ENCODE data around the gene NPFFR2.

Gene NPFFR2

GRCh38 chr4:72171761-72172160 is 140.0 kb downstream of the NPFFR2 start:
- no peaks in the 10 kb centered on the region for H3K4me1 ChIP-seq
- no peaks in the 10 kb centered on the region for H3K27me3 ChIP-seq
- TF ChIP-seq, protein P1, sequence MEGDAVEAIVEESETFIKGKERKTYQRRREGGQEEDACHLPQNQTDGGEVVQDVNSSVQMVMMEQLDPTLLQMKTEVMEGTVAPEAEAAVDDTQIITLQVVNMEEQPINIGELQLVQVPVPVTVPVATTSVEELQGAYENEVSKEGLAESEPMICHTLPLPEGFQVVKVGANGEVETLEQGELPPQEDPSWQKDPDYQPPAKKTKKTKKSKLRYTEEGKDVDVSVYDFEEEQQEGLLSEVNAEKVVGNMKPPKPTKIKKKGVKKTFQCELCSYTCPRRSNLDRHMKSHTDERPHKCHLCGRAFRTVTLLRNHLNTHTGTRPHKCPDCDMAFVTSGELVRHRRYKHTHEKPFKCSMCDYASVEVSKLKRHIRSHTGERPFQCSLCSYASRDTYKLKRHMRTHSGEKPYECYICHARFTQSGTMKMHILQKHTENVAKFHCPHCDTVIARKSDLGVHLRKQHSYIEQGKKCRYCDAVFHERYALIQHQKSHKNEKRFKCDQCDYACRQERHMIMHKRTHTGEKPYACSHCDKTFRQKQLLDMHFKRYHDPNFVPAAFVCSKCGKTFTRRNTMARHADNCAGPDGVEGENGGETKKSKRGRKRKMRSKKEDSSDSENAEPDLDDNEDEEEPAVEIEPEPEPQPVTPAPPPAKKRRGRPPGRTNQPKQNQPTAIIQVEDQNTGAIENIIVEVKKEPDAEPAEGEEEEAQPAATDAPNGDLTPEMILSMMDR (IDR thresholded peaks at IDR 0.05) = no peak
- no peak overlapping the region for H3K27ac ChIP-seq
- no peak overlapping the region for H3K4me3 ChIP-seq
- no peak for DNase-seq
- intact Hi-C loops (cut with DNase I; ENCODE audit: low total_unique reads) = no loop called here
- no peaks in the 10 kb centered on the region for H3K36me3 ChIP-seq
- H3K9me3 ChIP-seq = peaks cover 0 to 4% (median 0%) of the 10 kb centered on the region in 3 donors

- Histone ChIP-seq H3K27ac (no peak overlapping the region), H3K27me3 (no peaks in the 10 kb centered on the region), H3K9me3 (peaks cover 0 to 4% (median 0%) of the 10 kb centered on the region in 3 donors), H3K4me3 (no peak overlapping the region), H3K36me3 (no peaks in the 10 kb centered on the region), H3K4me1 (no peaks in the 10 kb centered on the region)
- intact Hi-C loops (cut with DNase I; ENCODE audit: low total_unique reads) = no loop called here
- TF ChIP-seq, protein P1 (IDR thresholded peaks at IDR 0.05) = no peak
- no peak for DNase-seq
Observed at GRCh38 chr4:72179342-72179741, 147.5 kb downstream of the NPFFR2 start.

GRCh38 chr4:72186714-72187113 is 154.9 kb downstream of the NPFFR2 start:
- Histone ChIP-seq H3K27me3 (no peaks in the 10 kb centered on the region), H3K9me3 (no peaks in the 10 kb centered on the region), H3K4me1 (no peaks in the 10 kb centered on the region), H3K27ac (no peak overlapping the region), H3K36me3 (no peaks in the 10 kb centered on the region), H3K4me3 (no peak overlapping the region)
- no peak for DNase-seq
- intact Hi-C loops (cut with DNase I; ENCODE audit: low total_unique reads) = no loop called here
- TF ChIP-seq, protein P1 (IDR thresholded peaks at IDR 0.05) = no peak

DNA sequence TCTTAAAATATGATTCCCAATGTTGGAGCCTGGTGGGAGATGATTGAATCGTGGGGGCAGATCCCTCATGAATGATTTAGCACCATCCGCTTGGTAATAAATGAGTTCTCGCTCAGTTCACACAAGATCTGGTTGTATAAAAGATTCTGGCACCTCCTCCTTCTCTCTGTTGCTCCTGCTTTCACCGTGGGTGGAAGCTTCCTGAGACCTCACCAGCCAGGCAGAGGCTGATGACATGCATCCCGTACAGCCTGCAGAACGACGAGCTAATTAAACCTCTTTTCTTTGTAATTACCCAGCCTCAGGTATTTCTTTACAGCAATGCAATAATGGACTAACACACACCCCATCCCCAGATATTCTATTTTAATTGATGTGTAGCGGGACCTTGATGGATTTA is 162.2 kb downstream of the NPFFR2 start:
- Histone ChIP-seq H3K27me3 (no peaks in the 10 kb centered on the region), H3K4me3 (no peak overlapping the region), H3K36me3 (no peaks in the 10 kb centered on the region), H3K4me1 (no peaks in the 10 kb centered on the region), H3K27ac (no peak overlapping the region), H3K9me3 (no peaks in the 10 kb centered on the region)
- no peak for DNase-seq
- TF ChIP-seq, protein P1 (IDR thresholded peaks at IDR 0.05) = no peak
- intact Hi-C loops (cut with DNase I; ENCODE audit: low total_unique reads) = no loop called here

GRCh38 chr4:72194453-72194852 is 162.7 kb downstream of the NPFFR2 start:
- no peaks in the 10 kb centered on the region for H3K4me1 ChIP-seq
- H3K4me3 ChIP-seq = no peak overlapping the region
- no peaks in the 10 kb centered on the region for H3K36me3 ChIP-seq
- TF ChIP-seq, protein P1 (IDR thresholded peaks at IDR 0.05) = no peak
- no peaks in the 10 kb centered on the region for H3K9me3 ChIP-seq
- H3K27me3 ChIP-seq = no peaks in the 10 kb centered on the region
- no peak overlapping the region for H3K27ac ChIP-seq
- intact Hi-C loops (cut with DNase I; ENCODE audit: low total_unique reads) = no loop called here
- no peak for DNase-seq
